HEK293 (cell line): ENCODE results near the gene ECT2L.

Experiments
- CTCF ChIA-PET: fragments of 350-600 bp; formaldehyde crosslinking; extraction: SDS; loops from one replicate; lab custom pipeline; 2021; ENCODE audit warnings: antibody characterized with exemption; lab: Yijun Ruan, JAX
- POLR2A ChIA-PET: fragments of 300-600 bp; formaldehyde crosslinking; extraction: SDS; loops from one replicate; lab custom pipeline; 2020; ENCODE audit warnings: antibody characterized with exemption, inconsistent platforms; lab: Yijun Ruan, JAX
- H3K27ac ChIP-seq: fragments of 200-500 bp; sonication (Bioruptor generic); 2 replicates; pipeline ENCODE4 v1.5.1; 2014; ENCODE audit warnings: low read depth, low read length, control low read depth, inconsistent platforms; ENCODE audit errors: extremely low read depth
- H3K36me3 ChIP-seq, 2 experiments: fragments of 200-500 bp in 1 of 2; sonication (Bioruptor generic) in 1 of 2; 1 replicate in 1 of 2; 2 replicates in 1 of 2; pipeline ENCODE4 v1.5.1; 2014 to 2017; ENCODE audit warnings: inconsistent platforms in 2 of 2, low read length in 2 of 2; ENCODE audit not compliant: control insufficient read depth in 2 of 2, insufficient read depth in 1 of 2
- H3K4me1 ChIP-seq: fragments of 200-500 bp; sonication (Bioruptor generic); 2 replicates; pipeline ENCODE4 v1.5.1; 2014; ENCODE audit warnings: mild to moderate bottlenecking, low read length, inconsistent platforms; ENCODE audit not compliant: control insufficient read depth, insufficient read depth
- H3K4me3 ChIP-seq: 2 replicates; pipeline ENCODE4 v1.5.1; 2011; ENCODE audit warnings: low read depth, mild to moderate bottlenecking, control low read depth, low read length, moderate library complexity
- H3K9me3 ChIP-seq: fragments of 200-500 bp; sonication (Bioruptor generic); 2 replicates; pipeline ENCODE4 v1.5.1; 2014; ENCODE audit warnings: low read depth, low read length, inconsistent platforms; ENCODE audit not compliant: control insufficient read depth, insufficient read depth
- BCL11B ChIP-seq: fragments of 450-650 bp; formaldehyde crosslinking; IDR thresholded peaks from 2 replicates; pipeline ENCODE4 v1.5.1; 2016; ENCODE audit warnings: low read depth, missing biosample characterization, missing genetic modification characterization
- FEZF1 ChIP-seq: fragments of 450-650 bp; formaldehyde crosslinking; IDR thresholded peaks from 2 replicates; pipeline ENCODE4 v1.5.1; 2016; ENCODE audit warnings: missing biosample characterization, missing genetic modification characterization
- PRDM4 ChIP-seq: fragments of 450-650 bp; formaldehyde crosslinking; IDR thresholded peaks from 2 replicates; pipeline ENCODE4 v1.5.1; 2017; ENCODE audit warnings: missing biosample characterization, missing genetic modification characterization
- SETDB1 ChIP-seq: IDR thresholded peaks from one replicate; pipeline ENCODE4 v1.6.1; 2017; ENCODE audit warnings: mild to moderate bottlenecking, low read length, moderate library complexity, mixed read lengths; ENCODE audit not compliant: insufficient read length
- SP3 ChIP-seq: fragments of 450-650 bp; formaldehyde crosslinking; IDR thresholded peaks from 2 replicates; pipeline ENCODE4 v1.5.1; 2016; ENCODE audit warnings: missing biosample characterization, missing genetic modification characterization
- TSHZ1 ChIP-seq: fragments of 450-650 bp; formaldehyde crosslinking; IDR thresholded peaks from 2 replicates; pipeline ENCODE4 v1.5.1; 2016; ENCODE audit warnings: missing biosample characterization, missing genetic modification characterization, borderline replicate concordance
- ZBTB1 ChIP-seq: fragments of 450-650 bp; formaldehyde crosslinking; IDR thresholded peaks from 2 replicates; pipeline ENCODE4 v1.5.1; 2016; ENCODE audit warnings: missing biosample characterization, missing genetic modification characterization
- ZBTB11 ChIP-seq: fragments of 450-650 bp; formaldehyde crosslinking; conservative IDR thresholded peaks from 2 replicates; pipeline ENCODE4 v1.5.1; 2016; ENCODE audit warnings: low read depth, missing biosample characterization, missing genetic modification characterization
- ZNF10 ChIP-seq: fragments of 450-650 bp; formaldehyde crosslinking; IDR thresholded peaks from 2 replicates; pipeline ENCODE4 v1.5.1; 2017; ENCODE audit warnings: missing biosample characterization, missing genetic modification characterization
- ZNF132 ChIP-seq: fragments of 450-650 bp; formaldehyde crosslinking; IDR thresholded peaks from 2 replicates; pipeline ENCODE4 v1.5.1; 2017; ENCODE audit warnings: missing biosample characterization, missing genetic modification characterization, borderline replicate concordance
- ZNF138 ChIP-seq: fragments of 450-650 bp; formaldehyde crosslinking; IDR thresholded peaks from 2 replicates; pipeline ENCODE4 v1.5.1; 2016; ENCODE audit warnings: missing biosample characterization, missing genetic modification characterization, borderline replicate concordance
- ZNF24 ChIP-seq: fragments of 450-650 bp; formaldehyde crosslinking; IDR thresholded peaks from 2 replicates; pipeline ENCODE4 v1.5.1; 2016; ENCODE audit warnings: missing biosample characterization, missing genetic modification characterization
- ZNF302 ChIP-seq: fragments of 450-650 bp; formaldehyde crosslinking; IDR thresholded peaks from 2 replicates; pipeline ENCODE4 v1.5.1; 2016; ENCODE audit warnings: missing biosample characterization, missing genetic modification characterization, low read depth
- ZNF324 ChIP-seq: fragments of 450-650 bp; formaldehyde crosslinking; IDR thresholded peaks from 2 replicates; pipeline ENCODE4 v1.5.1; 2016; ENCODE audit warnings: missing biosample characterization, missing genetic modification characterization
- ZNF48 ChIP-seq: fragments of 450-650 bp; formaldehyde crosslinking; IDR thresholded peaks from 2 replicates; pipeline ENCODE4 v1.5.1; 2016; ENCODE audit warnings: missing biosample characterization, missing genetic modification characterization
- ZNF555 ChIP-seq: fragments of 450-650 bp; formaldehyde crosslinking; conservative IDR thresholded peaks from 2 replicates; pipeline ENCODE4 v1.5.1; 2017; ENCODE audit warnings: missing biosample characterization, mild to moderate bottlenecking, missing genetic modification characterization, inconsistent platforms

Gene ECT2L

GRCh38 chr6:138891255-138891986, 95.5 kb downstream of the ECT2L start (continued):
- no peak for TF ChIP-seq ZNF302 (tag by site-specific recombination)

GRCh38 chr6:138896104-138896756, 100.3 kb downstream of the ECT2L start:
- H3K36me3 ChIP-seq, result peaks cover 3 to 28% of the 10 kb centered on the region in 2 experiments
- ChIA-PET CTCF (interaction anchor here (0.6 kb wide), 1 partner anchor 61 kb away, joined by 3 read pairs; no protein-coding TSS in a partner anchor), POLR2A (interaction anchor here (0.7 kb wide), 2 partner anchors 34 to 620 kb away, joined by 3 to 4 read pairs; no protein-coding TSS in a partner anchor)
- no peaks in the 10 kb centered on the region for H3K9me3 ChIP-seq
- H3K4me3 ChIP-seq, result no peak overlapping the region
- H3K27ac ChIP-seq, result no peak overlapping the region
- H3K4me1 ChIP-seq, result no peaks in the 10 kb centered on the region
- TF ChIP-seq ZNF10 (tag by site-specific recombination) (no peak), ZBTB11 (tag by site-specific recombination) (no peak), SP3 (tag by site-specific recombination) (no peak), ZNF24 (no peak), ZNF48 (tag by site-specific recombination) (no peak), BCL11B (tag by site-specific recombination) (no peak), FEZF1 (tag by site-specific recombination) (no peak)

GRCh38 chr6:138897031-138897430, 101.1 kb downstream of the ECT2L start:
- TF ChIP-seq ZNF138 (no peak), ZNF324 (tag by site-specific recombination) (no peak), PRDM4 (tag by site-specific recombination) (no peak), ZNF132 (no peak)
- TF ChIP-seq, all 188 proteins: peak for 0
- ChIA-PET POLR2A (no interaction called here), CTCF (no interaction called here)
- Histone ChIP-seq H3K4me3 (no peak overlapping the region), H3K4me1 (no peaks in the 10 kb centered on the region), H3K27ac (no peak overlapping the region), H3K9me3 (no peaks in the 10 kb centered on the region), H3K36me3 (peaks cover 3 to 36% of the 10 kb centered on the region in 2 experiments)

- H3K36me3 ChIP-seq, result peaks cover 67 to 92% of the 10 kb centered on the region in 2 experiments
- ChIA-PET CTCF (no interaction called here), POLR2A (no interaction called here)
- H3K4me1 ChIP-seq, result no peaks in the 10 kb centered on the region
- H3K9me3 ChIP-seq, result no peaks in the 10 kb centered on the region
- no peak overlapping the region for H3K27ac ChIP-seq
- no peak overlapping the region for H3K4me3 ChIP-seq
- TF ChIP-seq ZNF555 (tag by site-specific recombination) (no peak), TSHZ1 (no peak), ZBTB1 (tag by site-specific recombination) (no peak), SETDB1 (no peak)
These were observed 111.3 kb downstream of the ECT2L start for GRCh38 chr6:138907167-138907566.
